ENCODE measurements around the gene SP6.
A peak's percentile ranks its signal among the peaks of the same experiment; 100 is the strongest.

The SP6 gene

GRCh38 chr17:47855737-47856136, 4.8 kb upstream of the SP6 start:
- peak; percentile 41 for DNase-seq (ENCODE audit: low read depth)
- TF ChIP-seq CTCF (IDR thresholded peaks at IDR 0.05; ENCODE audit: low read length, missing control alignments) = no peak
- H3K4me3 ChIP-seq (replicated peaks; ENCODE audit: low read depth, low read length) = no peak overlapping the region

- no peak for DNase-seq (ENCODE audit: low read depth)
- no peak overlapping the region for H3K4me3 ChIP-seq (replicated peaks; ENCODE audit: low read depth, low read length)
- no peak for TF ChIP-seq CTCF (IDR thresholded peaks at IDR 0.05; ENCODE audit: low read length, missing control alignments)
Observed at GRCh38 chr17:47853616-47854015, 2.7 kb upstream of the SP6 start.

- TF ChIP-seq CTCF (IDR thresholded peaks at IDR 0.05; ENCODE audit: low read length, missing control alignments) = no peak
- no peak for DNase-seq (ENCODE audit: low read depth)
Observed at GRCh38 chr17:47852113-47852949, 1.4 kb upstream of the SP6 start.

GRCh38 chr17:47851764-47852112, 775 bp upstream of the SP6 start:
- H3K4me3 ChIP-seq (replicated peaks; ENCODE audit: low read depth, low read length) = no peak overlapping the region
- DNase-seq (ENCODE audit: low read depth) = no peak
- no peak for TF ChIP-seq CTCF (IDR thresholded peaks at IDR 0.05; ENCODE audit: low read length, missing control alignments)

More at GRCh38 chr17:47852113-47852949, 1.4 kb upstream of the SP6 start:
- H3K4me3 ChIP-seq (replicated peaks; ENCODE audit: low read depth, low read length) = no peak overlapping the region

GRCh38 chr17:47850373-47850691, 631 bp downstream of the SP6 start:
- H3K4me3 ChIP-seq (replicated peaks; ENCODE audit: low read depth, low read length) = no peak overlapping the region
- no peak for TF ChIP-seq CTCF (IDR thresholded peaks at IDR 0.05; ENCODE audit: low read length, missing control alignments)
- no peak for DNase-seq (ENCODE audit: low read depth)

- no peak overlapping the region for H3K4me3 ChIP-seq (replicated peaks; ENCODE audit: low read depth, low read length)
- TF ChIP-seq CTCF (IDR thresholded peaks at IDR 0.05; ENCODE audit: low read length, missing control alignments) = no peak
- no peak for DNase-seq (ENCODE audit: low read depth)
Observed at GRCh38 chr17:47848198-47848513, 2.8 kb downstream of the SP6 start.
